PC-9 (cell line): Measurements from ENCODE around the gene MAEA.

Source experiments
- CTCF ChIP-seq: fragments of 200-600 bp; sonication (generic); conservative IDR thresholded peaks from 2 replicates; pipeline ENCODE4 v1.6.1; 2017; ENCODE audit warnings: mixed run types, antibody characterized with exemption, mild to moderate bottlenecking, moderate library complexity
- EZH2 ChIP-seq: fragments of 200-600 bp; sonication (generic); IDR thresholded peaks from 2 replicates; pipeline ENCODE4 v1.8.0; 2017; ENCODE audit warnings: antibody characterized with exemption, low read depth

GRCh38 chr4:1369091-1369450 lies 79.4 kb downstream of the MAEA start:
- TF ChIP-seq CTCF (no peak), EZH2 (no peak)
